Measurements from ENCODE around the gene APRT.
A peak's percentile ranks its signal among the peaks of the same experiment; 100 is the strongest.

The APRT gene

DNA sequence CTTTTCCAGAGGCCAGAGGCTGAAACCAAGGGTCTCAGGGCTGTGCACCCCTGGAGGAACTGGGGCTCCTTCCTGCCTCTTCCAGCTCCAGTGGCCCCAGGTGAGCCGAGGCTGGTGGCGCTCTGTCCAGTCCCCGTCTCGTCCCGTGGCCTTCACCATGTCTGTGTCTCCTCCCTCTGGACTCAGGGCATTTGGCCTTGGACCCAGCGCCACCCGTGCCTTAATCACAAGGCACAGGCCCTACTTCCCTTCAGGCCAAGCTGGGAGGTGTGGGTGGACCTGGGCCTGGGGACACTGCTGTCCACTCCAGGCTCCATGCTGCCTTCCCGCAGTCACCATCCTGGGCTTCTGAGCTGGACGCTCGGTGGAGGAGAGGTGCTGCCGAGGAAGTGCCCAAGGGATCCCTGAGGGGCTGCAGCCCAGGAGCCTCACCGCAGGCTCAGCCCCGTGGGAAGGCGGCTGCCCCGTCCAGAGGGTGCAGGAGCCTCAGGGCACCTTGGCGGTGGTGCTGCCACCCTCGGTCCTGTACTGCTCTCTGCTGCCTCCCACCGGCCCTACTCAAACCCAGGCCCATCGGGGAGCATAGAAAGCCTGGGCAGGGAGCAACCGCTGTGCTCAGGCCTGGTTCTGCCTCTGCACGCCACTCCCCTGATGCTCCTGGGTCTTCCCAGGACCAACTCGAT lies 9.6 kb upstream of the APRT start:
- no peak for DNase-seq

DNA sequence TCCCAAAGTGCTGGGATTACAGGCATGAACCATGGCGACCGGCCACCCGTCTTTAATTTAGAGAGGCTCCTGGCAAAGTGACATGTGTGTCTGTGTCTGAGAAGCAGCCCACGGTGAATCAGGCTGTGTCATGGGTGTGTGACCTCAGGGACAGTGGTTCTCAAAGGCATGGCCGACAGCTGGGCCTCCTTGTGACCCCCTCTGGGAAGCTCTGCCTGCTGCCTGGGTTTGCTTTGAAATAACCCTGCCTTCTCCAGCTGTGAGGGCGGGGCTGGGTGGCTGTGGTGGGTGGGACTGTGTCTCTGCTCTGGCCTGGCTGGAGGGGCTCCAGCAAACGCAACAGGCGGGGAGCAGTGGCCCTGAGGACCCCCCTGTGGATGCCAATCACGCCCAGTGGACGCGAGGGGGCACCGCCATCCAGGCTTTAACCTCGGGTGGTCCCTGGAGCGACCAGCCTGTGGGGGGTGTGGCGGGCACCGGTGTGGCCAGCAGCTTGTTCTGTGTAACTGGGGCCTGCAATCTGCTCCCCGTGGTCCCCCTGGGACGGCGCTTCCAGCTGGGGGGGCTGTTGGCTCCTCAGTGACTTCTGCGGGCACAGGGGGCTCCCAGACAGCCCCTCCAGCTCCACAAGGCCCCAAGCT lies 8.8 kb upstream of the APRT start:
- DNase-seq: no peak

DNA sequence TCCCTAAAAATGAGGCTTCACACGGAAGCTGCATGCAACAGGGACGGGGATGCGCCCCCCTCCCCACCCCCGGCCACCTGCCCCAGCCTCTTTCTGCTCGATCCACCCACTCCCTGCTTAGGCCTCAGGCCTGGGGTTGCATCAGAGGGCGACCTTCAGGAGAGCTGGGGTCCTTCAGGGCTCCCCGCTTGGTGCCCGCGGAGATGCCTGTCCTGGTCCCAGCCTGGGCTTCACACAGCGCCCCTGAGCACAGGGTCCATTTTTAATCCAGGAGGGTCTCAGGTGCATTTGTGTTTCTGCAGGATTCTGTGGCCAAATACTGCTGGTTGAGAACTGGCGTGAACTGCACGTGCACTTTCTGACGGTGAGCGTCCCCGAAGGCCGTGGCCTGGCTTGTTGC lies 7.4 kb upstream of the APRT start:
- no peak for DNase-seq

DNA sequence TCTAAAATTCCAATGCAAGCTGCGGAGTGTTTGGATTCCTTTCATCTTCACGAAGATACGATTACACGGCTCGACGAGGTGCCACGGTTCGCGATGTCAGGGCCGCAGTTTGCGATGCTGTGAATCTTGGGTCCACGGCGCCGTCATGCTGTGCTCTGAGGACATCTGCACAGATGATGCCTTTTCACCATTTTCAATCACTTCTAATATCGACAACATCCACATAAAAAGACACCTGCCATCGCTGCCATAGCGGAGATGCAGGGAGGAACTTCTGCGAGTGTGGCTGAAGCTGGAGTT lies 6.8 kb upstream of the APRT start:
- no peak for DNase-seq

DNA sequence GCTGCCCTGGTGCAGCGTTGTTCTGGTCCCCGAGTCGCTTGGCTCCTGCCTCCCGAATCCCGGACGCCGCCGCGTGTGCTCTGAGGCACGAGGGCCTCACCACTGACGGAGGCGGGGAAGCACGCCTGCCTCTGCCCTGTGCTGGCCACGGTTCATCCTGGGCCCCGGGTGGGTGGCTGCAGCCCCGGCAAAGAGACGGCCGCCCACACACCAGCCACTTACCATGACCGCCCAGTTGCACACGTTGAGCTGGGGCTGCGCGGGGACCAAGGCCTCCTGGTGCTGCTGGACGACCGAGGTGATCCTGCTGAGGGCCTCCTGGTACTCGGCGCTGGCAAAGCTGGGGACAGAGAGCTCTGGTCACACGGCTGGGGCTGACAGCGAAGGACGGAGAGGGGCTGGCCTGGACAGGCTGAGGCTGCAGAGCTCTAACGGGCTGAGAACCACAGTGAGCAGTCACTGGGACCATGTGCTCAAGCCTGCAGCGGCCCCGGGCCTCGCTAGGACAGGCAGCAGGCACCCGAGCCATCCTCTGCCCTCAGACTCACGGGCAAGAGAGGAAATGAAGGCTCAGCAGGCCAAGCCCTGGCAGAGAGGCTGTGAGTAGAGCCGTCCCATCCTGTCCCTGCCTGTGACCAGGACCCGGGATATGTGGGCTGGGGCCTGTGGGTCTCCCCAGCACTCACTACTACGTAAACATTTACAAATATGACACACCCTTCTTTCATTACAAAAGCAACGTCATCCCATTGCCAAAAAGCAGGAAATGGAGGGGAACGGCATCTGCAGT lies 6.3 kb upstream of the APRT start:
- no peak for DNase-seq

DNA sequence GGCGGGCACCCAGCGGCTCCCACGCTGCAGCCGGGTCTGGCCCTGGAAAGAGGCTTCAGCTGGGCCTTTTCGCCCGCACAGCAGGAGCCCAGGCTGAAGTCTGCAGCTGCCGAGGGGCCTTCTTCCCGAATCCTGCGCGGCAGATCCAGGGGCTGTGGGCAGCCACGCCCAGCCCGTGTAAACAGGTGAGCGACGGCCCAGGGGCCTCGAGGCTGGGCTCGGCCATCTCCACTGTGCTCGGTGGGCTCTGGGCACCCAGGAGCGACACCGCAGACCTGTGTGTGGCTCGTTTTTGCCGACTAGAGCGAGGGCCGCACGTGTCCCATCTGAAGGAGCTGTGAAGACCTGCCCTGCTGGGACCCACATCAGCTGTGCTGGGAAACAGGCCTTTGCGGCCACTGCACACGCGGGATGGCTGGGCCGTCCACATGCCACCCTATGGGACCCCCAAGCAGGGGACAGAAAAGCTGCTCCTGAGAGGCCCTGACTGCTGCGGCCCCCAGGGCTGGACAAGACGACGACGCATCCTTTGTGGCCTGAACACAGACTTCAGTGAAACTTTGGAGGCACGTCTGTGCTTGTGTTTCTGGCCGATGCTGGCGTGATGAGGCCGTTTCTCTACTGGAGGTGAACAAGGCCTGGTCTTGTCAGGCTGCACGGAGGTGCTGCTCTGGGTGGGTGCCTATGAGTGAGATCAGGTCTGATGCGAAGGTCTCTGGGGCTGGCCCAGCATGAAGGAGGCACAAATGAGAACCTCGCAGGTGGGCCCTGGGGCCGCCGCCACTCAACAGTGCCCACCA lies 5.2 kb upstream of the APRT start:
- DNase-seq: no peak

DNA sequence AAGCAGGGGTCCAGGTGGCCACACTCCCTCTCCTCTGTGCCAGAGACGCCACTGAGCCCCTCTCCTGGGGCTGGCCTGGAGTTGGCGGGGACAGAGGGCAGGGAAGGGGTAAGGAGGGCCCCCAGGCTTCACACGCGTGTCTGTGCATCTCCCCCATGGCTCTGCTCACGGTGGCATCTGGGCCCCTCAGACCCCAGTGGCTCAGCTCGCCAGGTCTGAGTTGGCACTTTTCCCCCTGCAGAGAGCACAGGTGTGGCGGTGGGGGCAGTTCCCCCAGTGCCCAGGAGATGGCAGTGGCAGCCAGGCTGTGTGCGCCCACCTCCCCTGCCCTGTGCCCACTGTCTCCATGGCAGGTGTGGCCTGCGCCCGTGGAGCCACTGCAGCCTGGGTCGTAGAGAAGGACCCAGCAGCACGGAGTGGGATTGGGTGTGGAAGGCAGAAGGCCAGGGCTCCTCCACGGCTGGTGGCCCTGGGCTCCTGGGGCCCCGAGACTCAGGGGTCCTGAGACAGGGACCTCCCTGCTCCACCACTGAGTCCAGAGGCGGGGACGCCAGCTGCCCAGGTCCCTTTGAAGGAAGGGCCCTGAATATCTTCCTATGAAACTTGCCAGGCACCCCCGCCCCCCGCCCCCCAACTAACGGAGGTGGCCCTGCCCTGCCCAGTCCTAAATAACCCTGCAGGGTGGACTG lies 4.3 kb upstream of the APRT start:
- peak; percentile 23 for DNase-seq

DNA sequence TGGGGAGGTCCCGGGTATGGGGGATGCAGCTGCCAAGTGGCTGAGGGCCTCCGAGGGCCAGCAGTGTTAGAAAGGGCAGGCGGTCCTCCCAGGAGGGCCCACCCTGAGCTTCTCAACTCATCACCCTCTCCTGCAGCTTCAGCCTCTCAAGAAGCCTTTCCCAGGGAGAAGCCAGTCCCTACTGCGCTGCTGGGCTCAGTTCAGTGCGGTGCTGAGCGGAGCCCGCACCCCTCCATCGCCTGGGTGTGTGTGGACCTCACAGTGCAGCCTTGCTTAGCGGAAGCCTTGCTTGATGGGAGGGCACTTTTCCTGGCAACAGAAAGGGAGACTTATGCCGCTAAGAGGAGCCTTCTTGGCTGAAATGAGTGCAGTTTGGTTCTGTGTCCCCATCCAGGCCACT lies 3.5 kb upstream of the APRT start:
- no peak for DNase-seq

DNA sequence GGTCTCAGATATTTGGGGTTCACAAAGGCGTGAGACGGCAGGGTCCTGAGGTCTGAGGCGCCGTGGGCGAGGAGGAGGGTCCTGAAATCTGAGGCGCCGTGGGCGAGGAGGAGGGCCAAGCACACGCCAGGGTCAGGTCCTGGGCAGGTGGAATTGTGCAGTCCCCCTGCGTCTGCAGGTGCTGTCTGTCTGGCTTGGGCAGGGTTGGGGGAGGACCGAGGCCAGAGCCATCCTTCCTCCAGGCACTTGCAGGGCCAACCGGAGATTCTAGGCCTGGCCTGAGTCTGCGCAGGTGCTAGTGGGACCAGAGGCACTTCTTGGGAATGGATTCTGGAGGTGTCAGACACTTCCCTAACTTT lies 2.4 kb upstream of the APRT start:
- no peak for DNase-seq

DNA sequence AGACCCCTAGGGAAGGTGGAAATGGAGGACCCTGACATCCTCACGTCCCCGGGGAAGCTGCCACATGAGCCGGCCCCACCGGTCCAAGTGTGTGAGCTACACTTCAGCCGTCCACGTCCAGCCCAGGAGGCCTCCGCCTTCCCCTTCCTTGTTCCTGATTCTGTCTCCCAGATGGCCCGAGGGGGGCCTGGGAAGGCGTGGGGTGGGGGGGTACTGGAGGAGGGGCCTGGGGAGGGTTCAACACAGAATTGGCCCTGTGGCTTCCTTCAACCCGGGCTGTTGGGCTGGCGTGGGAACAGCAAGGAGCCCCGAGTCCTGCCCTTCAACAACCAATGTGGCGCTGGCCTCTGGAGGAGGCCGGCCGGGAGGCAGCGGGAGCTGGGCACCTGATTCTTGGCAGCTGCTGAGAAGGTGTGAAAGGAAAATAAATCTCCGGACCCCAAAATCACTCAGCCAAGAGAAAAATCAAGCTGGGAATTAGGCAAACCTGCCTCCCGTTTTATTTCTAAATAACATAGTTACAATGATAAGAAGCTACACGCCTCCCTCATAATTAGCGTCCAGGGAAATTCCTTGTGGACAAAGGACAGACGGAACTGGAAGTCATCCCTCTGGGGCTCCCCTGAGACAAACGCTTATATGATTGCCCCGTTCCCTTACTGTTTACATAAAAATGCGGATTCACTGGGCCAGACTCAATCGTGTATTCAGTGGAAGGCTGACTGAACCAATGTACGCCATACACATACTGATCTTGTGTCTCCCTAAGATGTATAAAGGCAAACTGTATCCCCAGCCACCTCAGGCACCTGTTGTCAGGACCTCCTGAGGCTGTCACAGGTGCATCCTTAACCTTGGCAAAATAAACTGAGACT lies 1.8 kb upstream of the APRT start:
- DNase-seq: no peak

DNA sequence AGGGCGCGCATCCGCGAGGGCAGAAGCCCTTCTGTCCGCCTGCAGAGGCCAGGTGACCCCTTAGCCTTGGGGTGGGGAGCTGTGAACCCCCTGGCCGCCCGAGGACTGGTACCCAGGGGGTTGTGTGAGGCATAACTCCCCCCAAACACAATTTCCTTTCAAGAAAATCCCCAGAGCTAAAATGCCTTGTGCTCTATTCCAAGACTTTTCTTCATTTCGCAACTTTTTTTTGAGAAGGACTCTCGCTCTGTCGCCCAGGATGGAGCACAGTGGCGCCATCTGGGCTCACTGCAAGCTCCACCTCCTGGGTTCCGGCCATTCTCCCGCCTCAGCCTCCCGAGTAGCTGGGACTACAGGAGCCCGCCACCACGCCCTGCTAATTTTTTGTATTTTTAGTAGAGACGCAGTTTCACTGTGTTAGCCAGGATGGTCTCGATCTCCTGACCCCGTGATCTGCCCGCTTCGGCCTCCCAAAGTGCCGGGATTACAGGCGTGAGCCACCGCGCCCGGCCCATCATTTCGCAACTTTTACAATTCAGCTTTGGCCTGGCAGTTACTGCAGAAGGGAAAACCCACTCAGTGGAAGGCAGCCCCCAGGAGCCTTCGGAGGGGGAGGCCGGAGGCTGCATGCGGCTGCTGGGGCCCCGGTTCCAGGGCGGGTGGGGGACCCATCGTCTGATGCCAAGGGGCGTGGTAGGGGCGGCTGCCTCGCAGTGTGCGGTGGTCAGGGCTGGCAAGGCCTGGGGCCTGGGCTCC lies 963 bp upstream of the APRT start:
- DNase-seq: peak; percentile 59

DNA sequence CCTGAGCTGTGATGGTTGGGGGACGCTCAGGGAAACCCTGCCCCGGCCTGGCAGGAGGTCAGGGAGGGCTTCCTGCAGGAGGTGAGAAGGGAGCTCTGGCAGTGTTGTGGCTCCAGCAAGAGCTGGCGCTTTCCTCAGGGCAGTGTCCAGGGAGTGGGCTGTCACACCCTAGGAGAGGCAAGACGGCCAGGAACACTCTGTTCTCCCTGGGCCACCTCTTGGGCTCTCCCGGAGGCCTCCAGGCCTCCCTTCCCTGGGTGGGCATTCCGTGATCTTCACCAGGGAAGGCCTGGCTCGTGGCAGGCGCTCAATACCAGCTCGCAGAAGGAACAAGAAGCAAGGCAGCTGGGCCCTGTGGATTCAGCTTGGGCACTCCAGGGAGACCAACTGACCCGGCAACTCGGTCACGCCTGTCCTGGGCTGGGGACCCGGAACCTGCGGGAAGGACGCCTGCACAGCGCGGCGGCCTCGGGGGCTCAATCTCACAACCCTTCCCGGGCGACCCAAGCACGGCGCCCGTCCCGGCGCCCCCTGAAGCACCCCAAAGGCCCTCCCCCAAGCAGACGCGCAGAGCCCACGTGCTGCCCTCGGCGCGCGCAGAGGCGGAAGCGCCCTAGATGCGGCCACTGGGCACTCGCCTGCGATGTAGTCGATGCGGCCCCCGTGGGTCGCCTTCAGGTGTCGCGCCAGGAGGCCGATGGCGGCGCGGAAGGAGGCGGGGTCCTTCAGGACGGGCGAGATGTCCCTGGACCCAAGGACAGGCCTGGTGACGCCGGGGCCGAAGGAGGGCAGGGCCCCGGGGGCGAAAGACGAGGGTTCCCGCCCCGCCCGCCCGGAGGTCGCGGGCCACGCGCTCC lies 588 bp downstream of the APRT start:
- DNase-seq: peak; percentile 82

DNA sequence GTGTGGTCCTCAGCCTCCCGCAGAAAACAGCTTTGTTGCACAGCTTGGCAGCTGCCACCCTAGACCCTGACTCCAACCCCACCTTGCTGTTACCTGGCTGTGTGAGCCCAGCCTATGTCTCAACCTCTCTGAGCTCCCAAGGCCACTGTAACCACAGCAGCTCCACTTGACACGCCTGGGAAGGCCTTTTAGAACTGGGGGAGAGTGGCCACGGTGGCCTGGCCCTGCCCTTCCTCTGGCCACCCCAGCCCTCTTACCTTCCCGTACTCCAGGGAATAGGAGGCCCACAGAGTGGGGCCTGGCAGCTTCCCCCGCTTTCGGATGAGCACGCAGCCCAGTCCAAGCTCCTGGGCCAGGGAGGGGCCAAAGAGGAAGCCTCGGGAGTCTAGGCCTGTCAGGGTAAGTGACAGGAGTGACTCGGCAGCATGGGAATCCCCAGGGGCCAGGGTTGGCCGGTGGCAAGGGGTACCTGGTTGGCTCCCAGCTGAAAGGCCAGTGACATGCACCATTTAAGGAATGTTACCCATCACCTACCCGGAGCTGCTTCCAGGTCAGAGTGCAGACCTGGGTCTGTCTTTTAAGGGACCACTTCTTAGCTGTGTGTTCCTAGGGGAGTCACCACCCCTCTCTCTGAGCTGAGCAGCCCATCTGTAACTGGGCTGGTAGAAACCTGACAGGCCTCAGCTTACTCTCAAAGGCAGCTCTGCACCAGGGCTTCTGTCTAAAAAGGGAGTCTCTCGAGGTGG lies 1.4 kb downstream of the APRT start:
- DNase-seq: peak; percentile 73

DNA sequence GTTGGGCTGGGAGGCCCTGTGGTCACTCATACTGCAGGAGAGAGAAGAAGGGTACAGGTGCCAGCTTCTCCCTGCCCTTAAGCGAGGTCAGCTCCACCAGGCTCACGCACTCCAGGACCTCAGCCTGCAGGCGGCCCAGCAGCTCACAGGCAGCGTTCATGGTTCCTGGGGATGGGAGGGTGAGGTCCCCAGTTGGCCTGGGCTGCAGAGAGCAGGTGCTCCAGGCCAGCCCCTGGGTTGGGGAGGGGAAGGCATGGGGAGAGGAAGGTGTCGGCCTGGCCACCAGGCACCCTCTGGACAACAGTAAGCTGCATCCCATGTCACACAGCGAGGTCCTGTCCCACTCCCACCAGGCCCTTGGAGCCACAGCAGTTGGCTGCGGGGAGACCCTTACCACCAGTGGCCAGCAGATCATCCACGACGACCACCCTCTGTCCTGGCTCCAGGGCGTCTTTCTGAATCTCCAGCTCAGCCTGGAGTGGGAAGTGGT lies 2.0 kb downstream of the APRT start:
- DNase-seq: no peak

DNA sequence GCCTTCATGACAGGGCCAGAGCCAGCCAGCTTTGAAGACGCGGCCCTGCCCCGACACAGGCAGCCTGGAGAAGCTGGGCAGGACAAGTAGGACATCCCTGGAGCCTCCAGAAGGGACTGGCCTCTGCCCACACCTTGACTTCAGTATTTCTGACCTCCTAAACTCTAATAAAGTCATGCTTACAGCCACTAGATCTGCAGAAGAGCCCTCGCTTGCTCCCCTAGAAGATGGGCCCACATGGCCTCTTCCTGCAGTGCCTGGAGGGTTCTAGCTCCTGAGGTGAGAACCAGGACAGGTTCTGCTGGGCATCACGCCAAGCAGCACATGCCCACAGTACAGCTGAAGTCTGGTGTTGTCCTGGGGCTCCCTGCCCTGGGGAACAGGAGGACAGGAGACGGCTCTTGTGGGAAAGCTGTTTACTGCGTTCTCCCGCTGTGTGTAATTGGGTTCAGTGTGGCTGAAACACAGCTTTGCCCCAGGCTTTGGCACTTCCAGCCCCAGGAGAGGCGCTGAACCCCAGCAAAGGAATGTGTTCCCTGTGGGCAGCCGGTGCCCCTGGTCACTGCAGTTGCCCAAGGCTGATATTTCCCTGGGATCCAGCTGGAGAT lies 2.6 kb downstream of the APRT start:
- DNase-seq: no peak

DNA sequence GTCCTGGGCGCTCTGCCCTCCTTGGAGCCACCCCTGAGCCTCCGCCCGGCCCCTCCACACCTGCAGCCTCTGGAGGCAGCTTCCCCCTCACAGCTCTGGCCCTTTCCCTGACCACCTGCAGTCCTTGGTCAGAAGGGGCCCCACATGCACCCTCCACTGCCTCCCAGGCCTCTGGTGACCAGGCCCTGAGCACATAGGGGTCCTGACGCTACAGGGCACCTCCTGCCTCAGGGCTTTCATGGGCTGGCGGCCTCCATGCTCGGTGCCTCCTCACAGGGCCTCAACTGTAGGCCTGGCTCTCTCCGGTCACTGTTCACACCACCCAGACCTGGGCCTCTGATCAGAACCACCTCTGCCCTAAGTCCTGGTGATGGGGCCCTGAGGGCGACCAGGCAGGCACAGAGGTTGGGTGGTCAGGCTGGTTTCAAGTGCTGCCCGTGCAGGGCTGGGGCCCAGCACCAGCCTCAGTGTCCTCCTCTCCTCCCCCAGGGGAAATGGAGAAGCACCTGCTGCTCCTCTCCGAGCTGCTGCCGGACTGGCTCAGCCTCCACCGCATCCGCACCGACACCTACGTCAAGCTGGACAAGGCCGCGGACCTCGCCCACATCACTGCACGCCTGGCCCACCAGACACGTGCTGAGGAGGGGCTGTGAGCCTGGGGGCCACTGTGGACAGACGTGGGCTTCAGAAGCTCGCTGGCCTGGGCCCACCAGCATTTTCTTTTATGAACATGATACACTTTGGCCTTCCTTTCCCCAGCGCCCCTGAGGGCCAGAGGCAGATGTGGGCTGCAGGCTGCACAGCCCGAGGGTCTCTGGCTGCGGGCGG lies 3.9 kb downstream of the APRT start:
- DNase-seq: no peak

DNA sequence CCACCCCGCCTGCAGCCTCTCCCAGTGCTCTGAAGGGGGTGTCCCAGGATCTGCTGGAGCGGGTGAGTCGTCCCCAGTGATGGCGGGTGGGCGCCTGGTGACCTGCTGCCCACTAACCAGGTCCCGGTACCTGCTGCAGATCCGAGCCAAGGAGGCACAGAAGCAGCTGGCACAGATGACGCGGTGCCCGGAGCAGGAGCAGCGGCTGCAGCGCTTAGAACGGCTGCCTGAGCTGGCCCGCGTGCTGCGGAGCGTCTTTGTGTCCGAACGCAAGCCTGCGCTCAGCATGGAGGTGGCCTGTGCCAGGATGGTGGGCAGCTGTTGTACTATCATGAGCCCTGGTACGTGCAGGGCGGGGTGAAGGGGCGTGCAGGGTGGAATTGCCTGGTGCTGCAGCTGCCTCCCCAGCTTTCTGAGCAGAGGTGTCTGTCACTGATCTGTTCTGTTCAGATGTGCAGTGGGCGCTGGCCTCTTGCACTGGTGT lies 4.5 kb downstream of the APRT start:
- DNase-seq: no peak

All from suppressor macrophage treated with lipopolysaccharide for 4 hours (primary cell).